CD14-positive monocyte (primary cell): ENCODE results near the gene DENND10. TPM values are rescaled to one million over a fixed set of nuclear protein-coding genes. Genes with fewer than 3 reads are reported as not detected.
A peak's percentile ranks its signal among the peaks of the same experiment; 100 is the strongest.

Source experiments
- DNase-seq, 3 donors: peaks; one replicate each; pipeline ENCODE4 v3.0.0-alpha.2; 2011 to 2022
- H2AFZ ChIP-seq: 2 replicates; pipeline ENCODE4 v1.6.0; 2012; ENCODE audit warnings: mild to moderate bottlenecking, low read depth, low read length, inconsistent platforms; ENCODE audit not compliant: insufficient read depth, poor library complexity, severe bottlenecking
- H3K27ac ChIP-seq, 2 donors: 1 replicate in 1 of 2; 2 replicates in 1 of 2; pipeline ENCODE4 v1.5.1; 2012 to 2013; ENCODE audit warnings: low read length in 2 of 2, control low read depth in 1 of 2, inconsistent platforms in 1 of 2, low read depth in 1 of 2, mild to moderate bottlenecking in 1 of 2
- H3K27me3 ChIP-seq, 2 donors: one replicate each; pipeline versions ENCODE4 v1.6.0 to v1.6.1; 2011 to 2013; ENCODE audit warnings: low read length in 2 of 2; ENCODE audit not compliant: control insufficient read depth in 2 of 2, insufficient read depth in 2 of 2
- H3K36me3 ChIP-seq, 2 donors: replicated peaks in 1 of 2; 1 replicate in 1 of 2; 2 replicates in 1 of 2; pipeline versions ENCODE4 v1.5.1 to v1.6.1; 2012 to 2013; ENCODE audit warnings: low read length in 2 of 2, control low read depth in 1 of 2, inconsistent platforms in 1 of 2, mild to moderate bottlenecking in 1 of 2; ENCODE audit not compliant: insufficient read depth in 2 of 2, control insufficient read depth in 1 of 2
- H3K4me1 ChIP-seq, 2 donors: 1 replicate in 1 of 2; 2 replicates in 1 of 2; pipeline versions ENCODE4 v1.5.1 to v1.6.1; 2012 to 2013; ENCODE audit warnings: low read length in 2 of 2, control low read depth in 1 of 2, inconsistent platforms in 1 of 2, mild to moderate bottlenecking in 1 of 2, moderate library complexity in 1 of 2; ENCODE audit not compliant: insufficient read depth in 2 of 2, control insufficient read depth in 1 of 2
- H3K4me2 ChIP-seq: replicated peaks from 2 replicates; pipeline ENCODE3; 2012; ENCODE audit warnings: low read length, moderate library complexity, mild to moderate bottlenecking; ENCODE audit not compliant: poor library complexity, severe bottlenecking; ENCODE audit errors: extremely low read depth
- H3K4me3 ChIP-seq, 3 experiments: fragments of 200-600 bp in 1 of 3; sonication (generic) in 1 of 3; replicated peaks in 1 of 3; 1 replicate in 2 of 3; 2 replicates in 1 of 3; pipeline ENCODE4 v1.5.1; 2011 to 2013; ENCODE audit warnings: low read length in 3 of 3, mild to moderate bottlenecking in 3 of 3, control low read depth in 2 of 3, low read depth in 2 of 3, inconsistent platforms in 1 of 3, moderate library complexity in 1 of 3
- H3K79me2 ChIP-seq: 2 replicates; pipeline ENCODE4 v1.6.0; 2012; ENCODE audit warnings: mild to moderate bottlenecking, control low read depth, inconsistent platforms, low read length, moderate library complexity; ENCODE audit not compliant: insufficient read depth
- H3K9ac ChIP-seq: 2 replicates; pipeline ENCODE4 v1.6.0; 2017; ENCODE audit warnings: low read length, mild to moderate bottlenecking; ENCODE audit not compliant: insufficient read depth, poor library complexity, severe bottlenecking
- H3K9me3 ChIP-seq, 2 donors: replicated peaks in 1 of 2; 1 replicate in 1 of 2; 2 replicates in 1 of 2; pipeline versions ENCODE4 v1.5.1 to v1.6.1; 2012 to 2013; ENCODE audit warnings: low read length in 2 of 2, control low read depth in 1 of 2; ENCODE audit not compliant: control insufficient read depth in 1 of 2, insufficient read depth in 1 of 2
- H4K20me1 ChIP-seq: 2 replicates; pipeline ENCODE4 v1.6.0; 2012; ENCODE audit warnings: mild to moderate bottlenecking, low read length, control low read depth, moderate library complexity; ENCODE audit not compliant: insufficient read depth
- H3K27ac Mint-ChIP-seq, 7 donors: one replicate each; pipeline ENCODE4 v1.8.0; 2020; ENCODE audit warnings: mild to moderate bottlenecking in 7 of 7, mixed read lengths in 7 of 7, moderate library complexity in 6 of 7, inconsistent platforms in 2 of 7
- H3K27me3 Mint-ChIP-seq, 3 donors: one replicate each; pipeline ENCODE4 v1.8.0; 2021 to 2022; ENCODE audit warnings: low read depth in 3 of 3, mild to moderate bottlenecking in 3 of 3, mixed read lengths in 3 of 3, moderate library complexity in 3 of 3, inconsistent platforms in 1 of 3
- H3K36me3 Mint-ChIP-seq, 2 donors: one replicate each; pipeline ENCODE4 v1.8.0; 2020; ENCODE audit warnings: mixed read lengths in 2 of 2, inconsistent platforms in 1 of 2, mild to moderate bottlenecking in 1 of 2
- H3K4me1 Mint-ChIP-seq: one replicate; pipeline ENCODE4 v1.8.0; 2020; ENCODE audit warnings: mild to moderate bottlenecking, mixed read lengths
- H3K4me3 Mint-ChIP-seq, 2 donors: one replicate each; pipeline ENCODE4 v1.8.0; 2020; ENCODE audit warnings: mild to moderate bottlenecking in 2 of 2, mixed read lengths in 2 of 2, moderate library complexity in 1 of 2
- H3K9me3 Mint-ChIP-seq, 7 donors: one replicate each; pipeline ENCODE4 v1.8.0; 2020 to 2022; ENCODE audit warnings: mixed read lengths in 7 of 7, mild to moderate bottlenecking in 6 of 7, moderate library complexity in 6 of 7, inconsistent platforms in 2 of 7
- WGBS: methylation state at CpG from one replicate; pipeline ENCODE4 v1.1.5; 2013; ENCODE audit warnings: missing lambda C conversion rate; ENCODE audit not compliant: insufficient coverage; 5-methylcytosine and 5-hydroxymethylcytosine counted together
- intact Hi-C, 2 donors: fragments of 100-400 bp; cut with micrococcal nuclease; formaldehyde crosslinking; loops; one replicate each; pipeline versions ENCODE4 v1.15.0 to v1.15.1; 2023
- polyA plus RNA-seq, 3 donors: library from polyadenylated mRNA; depleted of rRNA in 1 of 3; unstranded in 2 of 3; stranded (reverse) in 1 of 3; fragments of 300-500 nt in 2 of 3; fragments of >200 nt in 1 of 3; fragmentation: Illumina TruSeq in 2 of 3; gene quantifications; 1 replicate in 2 of 3; 2 replicates in 1 of 3; pipeline ENCODE4 v1.2.3, GENCODE V29; 2012 to 2021
- TF ChIP-seq, protein P1 (sequence below): fragments of 200-600 bp; IDR thresholded peaks from one replicate; pipeline ENCODE4 v1.8.0; 2022; ENCODE audit warnings: antibody characterized with exemption, mild to moderate bottlenecking

DENND10 gene
- polyA plus RNA-seq, 3 donors, result 129 to 188 (median 141) TPM

DNA sequence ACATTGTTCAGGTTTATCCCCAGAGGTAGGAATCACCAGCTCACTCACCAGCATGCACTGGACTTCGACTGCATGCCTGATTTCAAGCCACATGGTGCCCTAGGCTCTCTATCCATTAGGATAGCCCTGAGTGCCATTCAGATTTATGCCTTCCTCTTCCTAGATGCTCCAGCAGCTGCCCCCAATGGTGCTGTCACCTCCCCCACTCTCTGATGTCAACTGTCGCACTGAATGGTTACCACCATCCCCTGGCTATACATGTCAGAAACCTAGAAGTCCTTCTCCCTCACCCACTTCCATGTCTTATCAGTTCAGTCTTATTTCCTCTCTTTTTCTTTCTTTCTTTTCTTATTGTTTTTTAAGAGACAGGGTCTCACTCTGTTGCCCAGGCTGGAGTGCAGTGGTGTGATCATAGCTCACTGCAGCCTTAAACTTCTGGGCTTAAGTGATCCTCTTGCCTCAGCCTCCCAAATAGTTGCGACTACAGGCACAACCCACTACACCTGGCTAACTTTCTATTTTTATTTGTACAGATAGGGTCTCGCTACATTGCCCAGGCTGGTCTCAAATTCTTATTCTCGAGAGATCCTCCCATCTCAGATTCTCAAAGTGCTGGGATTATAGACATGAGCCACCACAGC is 58.7 kb downstream of the DENND10 start:
- H3K4me3 ChIP-seq, result no peak overlapping the region
- H3K27ac ChIP-seq, result no peak overlapping the region
- H3K4me1 ChIP-seq, result peaks cover 22 to 28% of the 10 kb centered on the region in 2 donors
- peaks cover 33% of the 10 kb centered on the region for H3K4me1 Mint-ChIP-seq
- WGBS, result 90% methylated on average over 4 of the region's 5 CpGs
- no peak for DNase-seq
- no peak overlapping the region for H2AFZ ChIP-seq
- H3K9me3 Mint-ChIP-seq, result no peaks in the 10 kb centered on the region
- no peaks in the 10 kb centered on the region for H4K20me1 ChIP-seq
- peaks cover 26 to 50% of the 10 kb centered on the region in 2 donors for H3K36me3 ChIP-seq
- TF ChIP-seq, protein P1, sequence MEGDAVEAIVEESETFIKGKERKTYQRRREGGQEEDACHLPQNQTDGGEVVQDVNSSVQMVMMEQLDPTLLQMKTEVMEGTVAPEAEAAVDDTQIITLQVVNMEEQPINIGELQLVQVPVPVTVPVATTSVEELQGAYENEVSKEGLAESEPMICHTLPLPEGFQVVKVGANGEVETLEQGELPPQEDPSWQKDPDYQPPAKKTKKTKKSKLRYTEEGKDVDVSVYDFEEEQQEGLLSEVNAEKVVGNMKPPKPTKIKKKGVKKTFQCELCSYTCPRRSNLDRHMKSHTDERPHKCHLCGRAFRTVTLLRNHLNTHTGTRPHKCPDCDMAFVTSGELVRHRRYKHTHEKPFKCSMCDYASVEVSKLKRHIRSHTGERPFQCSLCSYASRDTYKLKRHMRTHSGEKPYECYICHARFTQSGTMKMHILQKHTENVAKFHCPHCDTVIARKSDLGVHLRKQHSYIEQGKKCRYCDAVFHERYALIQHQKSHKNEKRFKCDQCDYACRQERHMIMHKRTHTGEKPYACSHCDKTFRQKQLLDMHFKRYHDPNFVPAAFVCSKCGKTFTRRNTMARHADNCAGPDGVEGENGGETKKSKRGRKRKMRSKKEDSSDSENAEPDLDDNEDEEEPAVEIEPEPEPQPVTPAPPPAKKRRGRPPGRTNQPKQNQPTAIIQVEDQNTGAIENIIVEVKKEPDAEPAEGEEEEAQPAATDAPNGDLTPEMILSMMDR, result no peak
- H3K79me2 ChIP-seq, result peaks cover 25% of the 10 kb centered on the region
- intact Hi-C loops, result no loop called here
- no peak overlapping the region for H3K9ac ChIP-seq
- no peaks in the 10 kb centered on the region for H3K9me3 ChIP-seq
- H3K27me3 Mint-ChIP-seq, result peaks cover 0 to 1% (median 0%) of the 10 kb centered on the region in 3 donors
- H3K4me2 ChIP-seq, result no peak overlapping the region
- no peak overlapping the region for H3K4me3 Mint-ChIP-seq
- peaks cover 40 to 53% of the 10 kb centered on the region in 2 donors for H3K36me3 Mint-ChIP-seq
- H3K27ac Mint-ChIP-seq, result peak overlapping the region in 1 of 7 donors; percentile 68
- no peaks in the 10 kb centered on the region for H3K27me3 ChIP-seq

DNA sequence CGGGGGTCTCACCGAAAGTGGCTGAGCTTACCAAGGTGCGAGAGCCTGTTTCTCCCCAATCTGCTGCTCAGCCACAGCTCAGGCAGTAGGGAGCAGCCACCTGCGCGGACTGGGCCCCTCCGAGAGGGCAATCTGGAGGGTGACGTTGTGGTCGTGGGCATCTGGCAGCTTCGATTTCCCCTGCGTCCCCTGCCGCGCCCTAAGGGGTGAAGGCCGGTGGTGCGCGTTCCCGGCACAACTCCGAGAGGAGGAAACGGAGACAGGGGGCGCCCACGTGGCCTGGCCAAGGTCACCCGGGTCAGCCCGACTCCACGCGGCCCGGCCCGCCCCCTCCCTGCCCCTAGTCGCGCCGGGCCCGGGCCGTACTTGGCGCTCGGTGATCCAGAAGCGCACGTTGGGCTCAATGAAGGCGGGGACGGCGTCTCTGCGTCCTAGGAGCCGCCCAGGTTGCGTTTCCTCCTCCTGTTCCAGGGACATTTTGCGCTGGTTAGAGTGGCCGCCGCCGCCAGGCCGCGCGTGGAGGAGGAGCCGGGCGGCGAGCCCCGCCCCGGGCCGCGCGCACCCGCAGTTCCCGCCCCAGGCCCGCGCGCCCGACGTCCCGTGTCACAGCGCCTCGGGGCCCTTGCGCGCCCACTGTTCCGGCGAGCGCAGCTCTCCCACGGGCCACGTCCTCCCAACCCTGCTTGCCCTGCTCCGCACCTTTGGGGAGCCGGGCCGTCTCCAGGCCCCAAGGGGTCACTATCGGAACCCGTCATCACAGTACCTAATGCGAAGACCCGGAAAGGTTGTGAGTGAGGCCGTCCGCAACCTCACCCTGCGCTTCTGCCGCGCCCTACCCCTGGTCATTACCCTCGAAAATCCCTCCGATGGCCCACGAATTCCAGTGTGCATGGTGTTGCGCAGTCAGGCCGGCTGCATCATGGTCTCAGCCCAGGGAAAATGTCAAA is 61.5 kb downstream of the DENND10 start, which contains the start of gene SFXN4:
TSS of gene SFXN4 (minus strand) at position 544 of the 947 bp plus-strand sequence. CDS start at position 477, 67 bp downstream.
- Histone ChIP-seq H3K27ac (peak within 1 kb of the TSS; percentile 76 to 92), H2AFZ (peak within 1 kb of the TSS; percentile 97), H3K79me2 (peaks cover 25% of the 10 kb centered on the region), H3K9me3 (no peaks in the 10 kb centered on the region), H3K9ac (peak within 1 kb of the TSS; percentile 80), H3K4me3 (peak within 1 kb of the TSS; percentile 38 to 83 (median 75)), H3K36me3 (peaks cover 35 to 51% of the 10 kb centered on the region in 2 donors), H3K27me3 (no peaks in the 10 kb centered on the region), H4K20me1 (no peaks in the 10 kb centered on the region), H3K4me2 (peak within 1 kb of the TSS; percentile 79), H3K4me1 (peaks cover 22 to 28% of the 10 kb centered on the region in 2 donors)
- DNase-seq, result peak; percentile 63 to 67 (median 65)
- TF ChIP-seq, protein P1, result no peak
- no peaks in the 10 kb centered on the region for H3K9me3 Mint-ChIP-seq
- H3K27me3 Mint-ChIP-seq, result peaks cover 0 to 1% (median 0%) of the 10 kb centered on the region in 3 donors
- under 1% methylated on average over 89 of the region's 90 CpGs for WGBS
- peaks cover 50 to 51% of the 10 kb centered on the region in 2 donors for H3K36me3 Mint-ChIP-seq
- H3K4me3 Mint-ChIP-seq, result peak within 1 kb of the TSS; percentile 85 to 94
- intact Hi-C loops, result loop anchor here in 1 of 2 donors (5.0 kb wide), 1 partner anchor 33 kb away; no protein-coding TSS in a partner anchor
- peaks cover 33% of the 10 kb centered on the region for H3K4me1 Mint-ChIP-seq
- peak within 1 kb of the TSS; percentile 88 to 95 (median 94) for H3K27ac Mint-ChIP-seq
